HG03460 (cell line): ENCODE measurements around the gene NEO1.

Source experiments
- ATAC-seq: cut with Tn5 transposase; IDR thresholded peaks from one replicate; pipeline ENCODE4 v1.9.1; 2021; ENCODE audit not compliant: unreplicated experiment

The NEO1 gene

GRCh38 chr15:73326157-73326556, 273.9 kb downstream of the NEO1 start:
- ATAC-seq = no peak

GRCh38 chr15:73328149-73328820, 276.0 kb downstream of the NEO1 start:
- no peak for ATAC-seq

DNA sequence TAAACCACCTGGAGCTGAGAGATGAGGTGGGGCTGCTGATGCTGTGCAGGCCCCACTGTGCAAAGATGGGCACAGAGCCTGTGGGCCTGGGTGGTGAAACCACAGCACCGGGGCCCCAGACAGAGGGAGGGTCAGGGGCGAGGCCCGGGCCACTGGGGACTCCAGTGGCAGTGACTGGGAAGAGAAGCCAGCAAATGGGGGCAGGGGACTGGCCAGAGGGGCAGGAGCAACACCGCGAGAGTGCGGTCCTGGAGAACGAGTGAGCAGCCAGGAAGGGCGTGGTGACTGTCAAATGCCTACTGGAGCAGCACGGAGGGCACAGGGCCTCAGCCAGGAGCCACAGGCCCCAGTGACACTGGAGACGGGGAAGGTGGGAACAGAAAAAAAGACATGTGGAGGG, 276.7 kb downstream of the NEO1 start:
- no peak for ATAC-seq

DNA sequence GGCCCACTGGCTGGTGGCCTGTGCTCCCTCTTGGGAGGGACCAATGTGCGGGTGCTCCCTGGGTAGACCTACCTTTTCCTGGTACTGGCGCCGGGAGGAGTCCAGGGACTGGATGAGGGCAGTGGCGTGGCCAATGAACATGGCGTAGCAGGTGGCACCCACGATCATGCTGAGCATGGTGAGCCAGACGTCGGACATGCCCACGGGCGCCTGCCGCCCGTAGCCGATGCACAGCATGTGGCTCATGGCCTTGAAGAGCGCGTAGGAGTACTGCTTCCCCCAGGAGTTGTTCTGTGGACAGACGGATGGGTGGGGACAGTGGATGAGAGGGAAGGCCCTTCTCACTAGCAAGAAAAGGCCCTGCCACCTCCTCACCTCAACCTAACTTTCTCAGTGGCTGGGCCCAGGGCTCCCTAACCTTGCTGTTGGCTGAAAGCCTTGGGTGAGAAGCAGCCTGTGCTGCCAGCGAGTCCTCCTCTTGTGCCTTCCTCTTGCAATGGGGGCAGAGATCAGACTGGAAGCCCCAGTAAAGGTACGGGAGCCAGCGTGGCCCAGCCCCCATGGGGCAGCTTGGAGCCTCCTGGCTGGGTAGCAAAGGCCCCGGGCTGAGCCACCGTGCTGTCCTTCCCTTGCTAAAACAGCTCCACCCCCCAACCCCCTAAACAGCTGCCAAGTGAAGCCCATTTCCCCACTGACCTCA, 277.4 kb downstream of the NEO1 start:
- no peak for ATAC-seq

- ATAC-seq = no peak
Observed at GRCh38 chr15:73330206-73331051, 278.2 kb downstream of the NEO1 start.

- no peak for ATAC-seq
Observed at GRCh38 chr15:73331501-73331900, 279.2 kb downstream of the NEO1 start.

GRCh38 chr15:73331991-73332925, 280.0 kb downstream of the NEO1 start:
- no peak for ATAC-seq

- no peak for ATAC-seq
Observed at GRCh38 chr15:73333001-73333400, 280.7 kb downstream of the NEO1 start.

- no peak for ATAC-seq
Observed at GRCh38 chr15:73334086-73334485, 281.8 kb downstream of the NEO1 start.

DNA sequence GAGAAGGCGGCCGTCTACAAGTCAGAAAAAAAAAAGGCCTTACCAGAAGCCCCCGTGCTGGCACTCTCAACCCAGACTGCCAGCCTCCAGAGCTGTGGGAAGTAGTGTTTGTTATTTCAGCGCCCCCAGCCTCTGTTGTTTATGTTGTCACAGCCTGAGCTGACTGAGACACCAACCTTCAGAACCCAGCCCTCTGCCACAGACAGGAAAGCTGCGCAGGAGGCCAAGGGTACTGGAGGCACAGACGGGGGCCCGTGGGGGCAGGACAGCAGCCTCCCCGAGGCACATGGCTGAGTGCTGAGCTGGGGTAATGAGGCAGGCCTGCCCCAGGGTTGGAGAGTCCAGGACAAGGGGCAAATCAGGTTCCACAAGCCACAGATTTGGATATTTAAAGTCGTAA, 282.8 kb downstream of the NEO1 start:
- no peak for ATAC-seq

- ATAC-seq = no peak
Observed at GRCh38 chr15:73335471-73335870, 283.2 kb downstream of the NEO1 start.

- ATAC-seq = no peak
Observed at GRCh38 chr15:73336756-73337155, 284.5 kb downstream of the NEO1 start.

DNA sequence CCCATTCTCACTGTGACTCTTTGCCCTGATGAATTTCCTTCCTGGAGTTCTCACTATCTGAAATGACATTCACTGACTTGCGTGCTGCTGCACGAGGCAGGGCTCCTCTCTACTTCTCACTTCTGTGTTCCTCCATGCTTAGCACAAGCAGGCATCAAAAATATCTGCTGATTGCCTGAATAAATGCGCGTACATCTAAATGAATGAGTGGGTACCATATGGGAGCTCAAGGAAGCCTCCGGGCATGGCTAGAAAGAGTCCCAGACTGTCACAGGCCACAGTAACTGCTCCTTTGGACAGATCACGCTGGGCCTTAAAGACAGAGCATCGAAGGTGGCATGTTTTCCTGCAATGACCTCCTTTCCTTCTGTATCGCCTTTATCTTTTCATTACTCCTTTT, 284.9 kb downstream of the NEO1 start:
- ATAC-seq = no peak

- no peak for ATAC-seq
Observed at GRCh38 chr15:73338058-73338457, 285.8 kb downstream of the NEO1 start.

GRCh38 chr15:73338606-73339374, 286.5 kb downstream of the NEO1 start:
- ATAC-seq = no peak

GRCh38 chr15:73340502-73341192, 288.4 kb downstream of the NEO1 start:
- no peak for ATAC-seq

DNA sequence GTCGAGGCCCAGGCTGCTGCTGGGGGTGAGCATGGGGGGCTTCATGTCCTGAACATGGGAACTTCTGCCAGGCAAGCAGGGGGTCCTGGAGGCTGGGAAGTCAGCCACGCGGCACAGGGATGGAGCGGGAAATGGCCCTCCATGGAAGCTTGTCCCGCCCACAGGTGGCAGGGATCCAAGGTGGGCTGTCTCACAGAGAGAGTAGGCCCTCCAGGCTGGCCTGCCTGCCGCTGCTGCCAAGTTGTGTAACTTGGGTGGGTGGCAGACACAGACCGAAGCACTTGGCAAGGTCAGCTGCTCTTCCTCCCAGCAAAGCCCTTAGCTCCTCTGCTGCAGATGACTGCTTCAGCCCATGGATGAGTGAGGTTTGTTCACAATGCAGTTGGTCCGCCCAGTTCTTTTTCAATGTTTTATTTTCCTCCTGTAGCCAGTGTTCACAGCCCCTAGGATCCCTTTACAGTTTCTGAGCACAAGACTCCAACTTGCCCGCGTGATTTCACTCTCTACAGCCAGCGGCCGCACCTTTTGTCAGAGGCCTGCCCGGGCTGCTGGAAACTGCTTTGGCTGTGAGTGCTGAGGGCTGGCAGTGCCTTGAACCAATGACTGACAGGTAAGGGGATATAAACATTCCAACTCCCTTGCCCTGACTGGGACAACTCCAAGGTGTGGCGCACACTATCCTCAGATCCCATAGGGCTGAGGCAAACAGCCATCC, 289.8 kb downstream of the NEO1 start:
- no peak for ATAC-seq

- ATAC-seq = no peak
Observed at GRCh38 chr15:73344056-73344455, 291.8 kb downstream of the NEO1 start.

DNA sequence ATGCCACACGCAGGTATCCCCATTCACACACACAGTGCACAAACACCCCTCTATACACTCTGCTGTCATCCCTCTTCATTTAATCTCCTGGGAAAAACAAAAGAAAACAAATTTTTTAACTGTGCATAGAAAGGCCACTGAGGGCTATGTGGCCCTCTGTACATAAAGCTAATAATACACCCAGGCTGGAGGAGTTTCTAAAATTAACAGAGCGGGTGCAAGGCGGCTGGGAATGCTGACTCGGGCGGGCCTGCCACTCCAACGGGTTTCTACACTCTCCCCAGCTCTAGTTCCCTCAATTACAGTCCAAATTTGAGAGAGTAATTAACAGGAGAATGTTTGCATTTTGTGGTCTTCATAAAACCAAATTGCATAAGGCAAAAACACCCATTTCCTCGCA, 293.4 kb downstream of the NEO1 start:
- no peak for ATAC-seq
